ENCODE results near the gene PTBP2.

The PTBP2 gene

GRCh38 chr1:96721416-96722160, at the start of gene PTBP2:
Gene PTBP2 (plus strand): TSS chr1:96721784. CDS start chr1:96721865, 81 bp downstream.
- peak; percentile 97 for DNase-seq

- DNase-seq = no peak
Observed at GRCh38 chr1:96674915-96675314, 46.7 kb upstream of the PTBP2 start.

GRCh38 chr1:96682056-96682455, 39.5 kb upstream of the PTBP2 start:
- no peak for DNase-seq

- no peak for DNase-seq
Observed at GRCh38 chr1:96683931-96684330, 37.7 kb upstream of the PTBP2 start.

GRCh38 chr1:96684744-96685143, 36.8 kb upstream of the PTBP2 start:
- DNase-seq = no peak

- no peak for DNase-seq
Observed at GRCh38 chr1:96688767-96689166, 32.8 kb upstream of the PTBP2 start.

- DNase-seq = no peak
Observed at GRCh38 chr1:96695954-96696353, 25.6 kb upstream of the PTBP2 start.

GRCh38 chr1:96698342-96698983, 23.1 kb upstream of the PTBP2 start:
- no peak for DNase-seq

GRCh38 chr1:96703186-96703585, 18.4 kb upstream of the PTBP2 start:
- DNase-seq = no peak

GRCh38 chr1:96707023-96707422, 14.6 kb upstream of the PTBP2 start:
- no peak for DNase-seq

GRCh38 chr1:96708482-96708881, 13.1 kb upstream of the PTBP2 start:
- DNase-seq = no peak

GRCh38 chr1:96710708-96711477, 10.7 kb upstream of the PTBP2 start:
- no peak for DNase-seq

GRCh38 chr1:96713649-96714048, 7.9 kb upstream of the PTBP2 start:
- DNase-seq = no peak

GRCh38 chr1:96714881-96715280, 6.7 kb upstream of the PTBP2 start:
- no peak for DNase-seq

- DNase-seq = no peak
Observed at GRCh38 chr1:96715482-96715881, 6.1 kb upstream of the PTBP2 start.

- DNase-seq = no peak
Observed at GRCh38 chr1:96721053-96721415, 550 bp upstream of the PTBP2 start.

- DNase-seq = peak; percentile 92
Observed at GRCh38 chr1:96722161-96722922, 758 bp downstream of the PTBP2 start.

GRCh38 chr1:96722958-96723357, 1.4 kb downstream of the PTBP2 start:
- DNase-seq = peak; percentile 40

GRCh38 chr1:96723377-96723776, 1.8 kb downstream of the PTBP2 start:
- peak; percentile 20 for DNase-seq

- DNase-seq = no peak
Observed at GRCh38 chr1:96723936-96724335, 2.4 kb downstream of the PTBP2 start.

GRCh38 chr1:96727860-96728259, 6.3 kb downstream of the PTBP2 start:
- no peak for DNase-seq

GRCh38 chr1:96730574-96731298, 9.2 kb downstream of the PTBP2 start:
- no peak for DNase-seq

Measured in eye (tissue), 1 donor.